HuH-7.5 (cell line): ENCODE measurements around the gene OR52D1.

Source experiments
- DNase-seq: peaks from one replicate; pipeline ENCODE4 v3.0.0; 2011; ENCODE audit warnings: low spot score

Gene OR52D1

GRCh38 chr11:5488385-5488784, at the start of gene OR52D1:
Gene OR52D1 (plus strand): TSS chr11:5488685. CDS start chr11:5488707, 22 bp downstream.
- DNase-seq, result no peak

GRCh38 chr11:5441414-5441813, 47.1 kb upstream of the OR52D1 start, which contains the start of gene OR51I1:
Gene OR51I1 (minus strand): TSS chr11:5441514. CDS start chr11:5441514, 0 bp downstream.
- no peak for DNase-seq

- no peak for DNase-seq
These were observed 44.6 kb upstream of the OR52D1 start for GRCh38 chr11:5443835-5444393.

- DNase-seq, result no peak
These were observed 39.5 kb upstream of the OR52D1 start, which contains the start of gene OR51I2 for GRCh38 chr11:5449023-5449422. Gene OR51I2 (plus strand): TSS chr11:5449323. CDS start chr11:5453489, 4,166 bp downstream.

- no peak for DNase-seq
These were observed 39.1 kb upstream of the OR52D1 start for GRCh38 chr11:5449432-5449831.

GRCh38 chr11:5460983-5461621, 27.4 kb upstream of the OR52D1 start:
- no peak for DNase-seq

- DNase-seq, result no peak
These were observed 21.0 kb upstream of the OR52D1 start for GRCh38 chr11:5467527-5467926.

GRCh38 chr11:5473921-5474320, 14.6 kb upstream of the OR52D1 start:
- DNase-seq, result no peak

- DNase-seq, result peak; percentile 50
These were observed 12.2 kb upstream of the OR52D1 start for GRCh38 chr11:5476186-5476819.

GRCh38 chr11:5486003-5486402, 2.5 kb upstream of the OR52D1 start:
- DNase-seq, result no peak

GRCh38 chr11:5486421-5486820, 2.1 kb upstream of the OR52D1 start:
- no peak for DNase-seq

- DNase-seq, result no peak
These were observed 414 bp downstream of the OR52D1 start for GRCh38 chr11:5488798-5489399.

- no peak for DNase-seq
These were observed 1.3 kb downstream of the OR52D1 start for GRCh38 chr11:5489576-5490357.

- DNase-seq, result no peak
These were observed 11.2 kb downstream of the OR52D1 start for GRCh38 chr11:5499671-5500070.

- no peak for DNase-seq
These were observed 11.9 kb downstream of the OR52D1 start for GRCh38 chr11:5500393-5500801.

- DNase-seq, result no peak
These were observed 16.0 kb downstream of the OR52D1 start for GRCh38 chr11:5504403-5504921.

GRCh38 chr11:5505363-5506048, 17.0 kb downstream of the OR52D1 start:
- DNase-seq, result no peak

GRCh38 chr11:5507177-5507932, 18.9 kb downstream of the OR52D1 start:
- no peak for DNase-seq

GRCh38 chr11:5507933-5508305, 19.4 kb downstream of the OR52D1 start:
- no peak for DNase-seq

- no peak for DNase-seq
These were observed 20.1 kb downstream of the OR52D1 start for GRCh38 chr11:5508605-5509004.

GRCh38 chr11:5509803-5510202, 21.3 kb downstream of the OR52D1 start, which contains the start of gene UBQLN3:
Gene UBQLN3 (minus strand): TSS chr11:5509957. CDS start chr11:5509558, 399 bp downstream.
- DNase-seq, result no peak
